SK-N-SH (cell line): ENCODE results near the gene LRTM1. TPM values are rescaled to one million over a fixed set of nuclear protein-coding genes. Genes with fewer than 3 reads are reported as not detected.

Experiments
- CTCF ChIA-PET: fragments of 300-600, 350-600 bp; formaldehyde crosslinking; extraction: SDS; loops from one replicate; lab custom pipeline; 2021; lab: Yijun Ruan, JAX
- POLR2A ChIA-PET: fragments of 350-600 bp; sonication (Branson Sonifier 250); formaldehyde crosslinking; extraction: SDS; loops from one replicate; lab custom pipeline; 2020; ENCODE audit warnings: antibody characterized with exemption, inconsistent platforms; lab: Yijun Ruan, JAX
- DNase-seq: peaks from one replicate; pipeline ENCODE4 v3.0.0; 2012
- H2AFZ ChIP-seq: fragments of 200-600 bp; sonication (generic); 2 replicates; pipeline ENCODE4 v1.8.1; 2016; ENCODE audit warnings: antibody characterized with exemption, mild to moderate bottlenecking, low read depth
- H3F3A ChIP-seq: fragments of 200-600 bp; sonication (generic); replicated peaks from 2 replicates; pipeline ENCODE3; 2016; ENCODE audit warnings: antibody characterized with exemption, mild to moderate bottlenecking; ENCODE audit not compliant: insufficient read depth
- H3K27ac ChIP-seq, 2 experiments: fragments of 200-500 bp in 1 of 2; fragments of 200-600 bp in 1 of 2; sonication (Bioruptor generic) in 1 of 2; sonication (generic), shearing (Covaris generic) in 1 of 2; 2 replicates each; pipeline versions ENCODE4 v1.5.1 to v1.6.1; 2014 to 2016; ENCODE audit warnings: low read depth in 2 of 2, inconsistent platforms in 1 of 2, low read length in 1 of 2, mild to moderate bottlenecking in 1 of 2, mixed read lengths in 1 of 2
- H3K27me3 ChIP-seq: fragments of 200-600 bp; sonication (generic), shearing (Covaris generic); 2 replicates; pipeline ENCODE4 v1.6.1; 2016; ENCODE audit warnings: mixed run types; ENCODE audit not compliant: insufficient read depth
- H3K36me3 ChIP-seq, 2 experiments: fragments of 200-500 bp in 1 of 2; fragments of 200-600 bp in 1 of 2; sonication (Bioruptor generic) in 1 of 2; sonication (generic) in 1 of 2; replicated peaks in 1 of 2; 2 replicates each; pipeline versions ENCODE3 to v1.5.1; 2014 to 2016; ENCODE audit warnings: low read length in 1 of 2, mild to moderate bottlenecking in 1 of 2; ENCODE audit not compliant: insufficient read depth in 2 of 2, control insufficient read depth in 1 of 2
- H3K4me1 ChIP-seq, 2 experiments: fragments of 200-500 bp in 1 of 2; fragments of 200-600 bp in 1 of 2; sonication (Bioruptor generic) in 1 of 2; sonication (generic), shearing (Covaris generic) in 1 of 2; 2 replicates each; pipeline versions ENCODE4 v1.5.1 to v1.6.1; 2014 to 2016; ENCODE audit warnings: low read depth in 1 of 2, low read length in 1 of 2, mixed run types in 1 of 2; ENCODE audit not compliant: insufficient read depth in 2 of 2, control insufficient read depth in 1 of 2
- H3K4me2 ChIP-seq: fragments of 200-600 bp; sonication (generic), shearing (Covaris generic); 2 replicates; pipeline ENCODE4 v1.6.1; 2017; ENCODE audit warnings: mixed run types
- H3K4me3 ChIP-seq, 2 experiments: fragments of 200-500 bp in 1 of 2; fragments of 200-600 bp in 1 of 2; sonication (Bioruptor generic) in 1 of 2; sonication (generic), shearing (Covaris generic) in 1 of 2; 2 replicates each; pipeline versions ENCODE4 v1.5.1 to v1.8.1; 2014 to 2016; ENCODE audit warnings: low read depth in 2 of 2, inconsistent platforms in 1 of 2, low read length in 1 of 2, mild to moderate bottlenecking in 1 of 2, mixed read lengths in 1 of 2, moderate library complexity in 1 of 2
- H3K79me2 ChIP-seq: fragments of 200-600 bp; sonication (generic); 2 replicates; pipeline ENCODE4 v1.8.1; 2017; ENCODE audit warnings: mild to moderate bottlenecking; ENCODE audit not compliant: insufficient read depth
- H3K9ac ChIP-seq: fragments of 200-600 bp; sonication (generic); 2 replicates; pipeline ENCODE4 v1.6.1; 2017; ENCODE audit warnings: mixed run types
- H3K9me2 ChIP-seq: fragments of 200-600 bp; sonication (generic); 2 replicates; pipeline ENCODE4 v1.6.1; 2017; ENCODE audit warnings: mixed run types
- H3K9me3 ChIP-seq: fragments of 200-600 bp; sonication (generic); 2 replicates; pipeline ENCODE4 v1.6.1; 2017; ENCODE audit warnings: mixed run types, mild to moderate bottlenecking, moderate library complexity
- H4K20me1 ChIP-seq: fragments of 200-600 bp; sonication (generic); 2 replicates; pipeline ENCODE4 v1.6.1; 2017; ENCODE audit warnings: mild to moderate bottlenecking, mixed run types; ENCODE audit not compliant: insufficient read depth
- CHD2 ChIP-seq: fragments of 150-350 bp; IDR thresholded peaks from 2 replicates; pipeline ENCODE4 v1.6.1; 2018; ENCODE audit warnings: low read length; ENCODE audit not compliant: partially characterized antibody
- EZH2phosphoT487 ChIP-seq: fragments of 200-600 bp; sonication (generic); IDR thresholded peaks from 2 replicates; pipeline ENCODE4 v1.6.1; 2017; ENCODE audit warnings: low read depth, mixed run types, mild to moderate bottlenecking, antibody characterized with exemption, moderate library complexity, borderline replicate concordance
- FOSL2 ChIP-seq: IDR thresholded peaks from 2 replicates; pipeline ENCODE4 v1.4.0; 2012; ENCODE audit warnings: low read depth, mild to moderate bottlenecking, moderate library complexity, borderline replicate concordance
- GATA2 ChIP-seq: sonication (generic); formaldehyde crosslinking; IDR thresholded peaks from 2 replicates; pipeline ENCODE4 v1.5.0; 2020; ENCODE audit warnings: mild to moderate bottlenecking, missing genetic modification reagents
- JUND ChIP-seq: IDR thresholded peaks from 2 replicates; pipeline ENCODE4 v1.4.0; 2012
- MEF2A ChIP-seq: IDR thresholded peaks from 2 replicates; pipeline ENCODE4 v1.4.0; 2012; ENCODE audit warnings: low read depth, borderline replicate concordance
- NRF1 ChIP-seq: IDR thresholded peaks from 2 replicates; pipeline ENCODE4 v1.6.1; 2012; ENCODE audit warnings: low read depth, mild to moderate bottlenecking, low read length
- RFX5 ChIP-seq: IDR thresholded peaks from 2 replicates; pipeline ENCODE4 v1.6.1; 2012; ENCODE audit warnings: mild to moderate bottlenecking, improper control_type of control experiment, low read length
- RXRA ChIP-seq: IDR thresholded peaks from 2 replicates; pipeline ENCODE4 v1.4.0; 2012; ENCODE audit warnings: low read depth, mild to moderate bottlenecking, borderline replicate concordance
- TAF1 ChIP-seq: IDR thresholded peaks from 2 replicates; pipeline ENCODE4 v1.6.1; 2012; ENCODE audit warnings: low read depth, mild to moderate bottlenecking, low read length, moderate library complexity, borderline replicate concordance
- TCF12 ChIP-seq: IDR thresholded peaks from 2 replicates; pipeline ENCODE4 v1.4.0; 2012
- WGBS: methylation state at CpG from one replicate; pipeline ENCODE4 v1.1.6; 2017; ENCODE audit warnings: low lambda C conversion rate; 5-methylcytosine and 5-hydroxymethylcytosine counted together
- polyA plus RNA-seq, 3 experiments: library from polyadenylated mRNA; depleted of rRNA; stranded (reverse); fragments of >200 nt; gene quantifications; 2 replicates each; pipeline ENCODE4 v1.2.3, GENCODE V29; 2012
- TF ChIP-seq, protein P1 (sequence below): IDR thresholded peaks from 2 replicates; pipeline ENCODE4; 2012
- TF ChIP-seq, protein P2 (sequence below): IDR thresholded peaks from 2 replicates; pipeline ENCODE4 v1.4.0; 2012; ENCODE audit warnings: low read depth, borderline replicate concordance

The LRTM1 gene
- polyA plus RNA-seq, 1 of the 3 experiments (the other 2 are of a cell fraction) = 0.03 TPM

DNA sequence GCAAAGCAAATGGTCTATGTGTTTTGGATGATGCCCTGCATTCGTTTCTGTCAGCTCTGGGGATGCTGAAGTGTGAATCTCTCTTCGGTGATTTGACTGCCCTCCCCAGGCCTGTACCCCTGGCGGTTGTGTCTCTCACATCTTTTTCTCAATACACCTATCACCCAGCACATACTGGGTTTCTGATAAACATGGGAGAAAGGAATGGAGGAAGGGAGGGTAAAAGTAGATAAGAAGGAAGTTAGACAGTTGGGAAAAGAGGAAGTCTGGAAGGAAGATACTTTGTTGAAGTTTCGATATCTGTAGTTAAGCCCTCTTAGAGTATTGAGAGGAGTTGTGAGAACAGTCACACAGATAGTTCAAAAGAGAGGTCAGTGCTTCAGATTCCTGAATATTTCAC lies 35.8 kb upstream of the LRTM1 start:
- H3K27me3 ChIP-seq = no peaks in the 10 kb centered on the region
- no peak for TF ChIP-seq FOSL2
- TF ChIP-seq NRF1 = no peak
- no peak for TF ChIP-seq RXRA
- TF ChIP-seq TCF12 = no peak
- TF ChIP-seq, all 33 proteins: peak for 0
- H4K20me1 ChIP-seq = no peaks in the 10 kb centered on the region
- WGBS = 86% methylated on average over 4 of the region's 4 CpGs
- no peaks in the 10 kb centered on the region for H3K36me3 ChIP-seq
- no peak overlapping the region; the same call in 1 of the 2 replicates for H2AFZ ChIP-seq
- ChIA-PET CTCF (no interaction called here), POLR2A (no interaction called here)
- H3F3A ChIP-seq = peaks cover 18% of the 10 kb centered on the region
- no peaks in the 10 kb centered on the region for H3K9me2 ChIP-seq
- no peaks in the 10 kb centered on the region for H3K9me3 ChIP-seq
- no peak overlapping the region for H3K4me2 ChIP-seq
- H3K9ac ChIP-seq = no peak overlapping the region
- no peak overlapping the region for H3K4me3 ChIP-seq
- H3K4me1 ChIP-seq = peaks cover 0 to 25% of the 10 kb centered on the region in 2 experiments; a peak in 3 of 4 replicates
- no peak for DNase-seq
- no peaks in the 10 kb centered on the region for H3K79me2 ChIP-seq
- no peak overlapping the region for H3K27ac ChIP-seq

DNA sequence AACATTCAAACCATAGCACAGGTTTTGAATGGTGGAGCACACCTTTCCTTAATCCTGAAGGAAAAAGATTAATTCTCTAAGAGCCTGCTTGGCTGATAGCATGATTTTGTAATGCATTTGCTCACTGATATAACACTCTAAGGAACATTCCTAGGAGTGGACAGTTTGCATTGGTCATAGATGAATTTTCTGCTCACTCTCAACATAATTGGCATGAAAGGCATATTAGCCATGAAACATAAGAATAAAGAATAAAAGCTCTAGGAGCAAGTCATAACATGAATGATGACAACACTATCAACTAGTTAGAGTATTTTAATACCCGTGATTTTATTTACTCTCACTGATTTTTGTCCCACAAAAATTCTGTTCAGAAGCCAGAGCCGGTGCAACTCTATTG lies 34.3 kb upstream of the LRTM1 start:
- no peak overlapping the region for H3K4me2 ChIP-seq
- H3K27ac ChIP-seq = no peak overlapping the region
- H3K9me2 ChIP-seq = no peaks in the 10 kb centered on the region
- no peak for TF ChIP-seq GATA2
- no peak for TF ChIP-seq EZH2phosphoT487
- no peak for TF ChIP-seq RXRA
- no peak for TF ChIP-seq CHD2
- no peak for TF ChIP-seq FOSL2
- no peak for TF ChIP-seq RFX5
- TF ChIP-seq MEF2A = no peak
- TF ChIP-seq NRF1 = no peak
- peaks cover 6% of the 10 kb centered on the region for H3F3A ChIP-seq
- no peaks in the 10 kb centered on the region for H3K79me2 ChIP-seq
- no peak overlapping the region for H3K4me3 ChIP-seq
- POLR2A ChIA-PET = no interaction called here
- peaks cover 0 to 25% of the 10 kb centered on the region in 2 experiments; a peak in 3 of 4 replicates for H3K4me1 ChIP-seq
- no peaks in the 10 kb centered on the region for H3K9me3 ChIP-seq
- no peaks in the 10 kb centered on the region for H3K36me3 ChIP-seq
- CTCF ChIA-PET = no interaction called here
- no peak overlapping the region for H3K9ac ChIP-seq
- no peak for DNase-seq
- WGBS = 76% methylated on average over 2 of the region's 2 CpGs
- H2AFZ ChIP-seq = no peak overlapping the region
- no peaks in the 10 kb centered on the region for H4K20me1 ChIP-seq
- H3K27me3 ChIP-seq = no peaks in the 10 kb centered on the region

DNA sequence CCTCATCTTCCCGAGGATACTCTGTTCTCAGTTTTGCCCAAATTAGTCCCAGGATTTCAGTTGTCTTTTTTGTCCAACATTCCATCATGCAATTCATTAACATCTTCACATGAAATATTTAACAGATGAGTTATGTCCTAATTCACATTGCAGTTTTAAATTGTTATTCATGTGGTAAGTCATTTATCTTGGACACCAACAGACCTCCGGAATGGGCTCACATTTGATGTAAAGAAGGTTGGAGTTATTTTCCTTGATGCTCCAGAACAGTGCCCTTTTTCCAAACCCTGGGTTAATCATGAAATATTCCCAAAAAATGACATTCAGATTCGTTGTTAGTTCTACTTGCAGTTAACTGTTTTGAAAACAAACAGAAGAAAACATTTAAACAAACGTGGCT lies 32.8 kb upstream of the LRTM1 start:
- no peaks in the 10 kb centered on the region for H3K9me2 ChIP-seq
- POLR2A ChIA-PET = no interaction called here
- H2AFZ ChIP-seq = peak overlapping the region; percentile 36; the same call in 1 of the 2 replicates
- peak overlapping the region in 1 of 2 experiments; percentile 24; a peak in 2 of 4 replicates for H3K27ac ChIP-seq
- no peaks in the 10 kb centered on the region for H3K36me3 ChIP-seq
- no peaks in the 10 kb centered on the region for H4K20me1 ChIP-seq
- CTCF ChIA-PET = no interaction called here
- H3K4me3 ChIP-seq = no peak overlapping the region
- H3K4me1 ChIP-seq = peaks cover 0 to 21% of the 10 kb centered on the region in 2 experiments; a peak in 3 of 4 replicates
- no peak overlapping the region for H3K9ac ChIP-seq
- H3K79me2 ChIP-seq = no peaks in the 10 kb centered on the region
- peaks cover 5% of the 10 kb centered on the region for H3F3A ChIP-seq
- 57% methylated on average over 4 of the region's 4 CpGs for WGBS
- no peak for DNase-seq
- no peaks in the 10 kb centered on the region for H3K27me3 ChIP-seq
- H3K4me2 ChIP-seq = no peak overlapping the region
- H3K9me3 ChIP-seq = no peaks in the 10 kb centered on the region
- TF ChIP-seq, protein P1, sequence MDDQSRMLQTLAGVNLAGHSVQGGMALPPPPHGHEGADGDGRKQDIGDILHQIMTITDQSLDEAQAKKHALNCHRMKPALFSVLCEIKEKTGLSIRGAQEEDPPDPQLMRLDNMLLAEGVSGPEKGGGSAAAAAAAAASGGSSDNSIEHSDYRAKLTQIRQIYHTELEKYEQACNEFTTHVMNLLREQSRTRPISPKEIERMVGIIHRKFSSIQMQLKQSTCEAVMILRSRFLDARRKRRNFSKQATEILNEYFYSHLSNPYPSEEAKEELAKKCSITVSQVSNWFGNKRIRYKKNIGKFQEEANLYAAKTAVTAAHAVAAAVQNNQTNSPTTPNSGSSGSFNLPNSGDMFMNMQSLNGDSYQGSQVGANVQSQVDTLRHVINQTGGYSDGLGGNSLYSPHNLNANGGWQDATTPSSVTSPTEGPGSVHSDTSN = no peak
- TF ChIP-seq JUND (no peak), FOSL2 (no peak), TAF1 (no peak), EZH2phosphoT487 (no peak), RXRA (no peak), MEF2A (no peak)
- TF ChIP-seq, protein P2, sequence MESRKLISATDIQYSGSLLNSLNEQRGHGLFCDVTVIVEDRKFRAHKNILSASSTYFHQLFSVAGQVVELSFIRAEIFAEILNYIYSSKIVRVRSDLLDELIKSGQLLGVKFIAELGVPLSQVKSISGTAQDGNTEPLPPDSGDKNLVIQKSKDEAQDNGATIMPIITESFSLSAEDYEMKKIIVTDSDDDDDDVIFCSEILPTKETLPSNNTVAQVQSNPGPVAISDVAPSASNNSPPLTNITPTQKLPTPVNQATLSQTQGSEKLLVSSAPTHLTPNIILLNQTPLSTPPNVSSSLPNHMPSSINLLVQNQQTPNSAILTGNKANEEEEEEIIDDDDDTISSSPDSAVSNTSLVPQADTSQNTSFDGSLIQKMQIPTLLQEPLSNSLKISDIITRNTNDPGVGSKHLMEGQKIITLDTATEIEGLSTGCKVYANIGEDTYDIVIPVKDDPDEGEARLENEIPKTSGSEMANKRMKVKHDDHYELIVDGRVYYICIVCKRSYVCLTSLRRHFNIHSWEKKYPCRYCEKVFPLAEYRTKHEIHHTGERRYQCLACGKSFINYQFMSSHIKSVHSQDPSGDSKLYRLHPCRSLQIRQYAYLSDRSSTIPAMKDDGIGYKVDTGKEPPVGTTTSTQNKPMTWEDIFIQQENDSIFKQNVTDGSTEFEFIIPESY = no peak
